ENCODE results near the gene SMNDC1.

Gene SMNDC1

GRCh38 chr10:110304780-110305421 is at the start of gene SMNDC1:
Gene SMNDC1 (minus strand): TSS chr10:110304920. CDS start chr10:110303587, 1,333 bp downstream.
- Mint-ChIP-seq H3K4me1 (peaks cover 50% of the 10 kb centered on the region), H3K27me3 (ENCODE audit: low read depth, poor library complexity) (no peaks in the 10 kb centered on the region), H3K9me3 (no peaks in the 10 kb centered on the region), H3K36me3 (ENCODE audit: low read depth) (peaks cover 31% of the 10 kb centered on the region), H3K27ac (peak within 1 kb of the TSS; percentile 99), H3K4me3 (peak within 1 kb of the TSS; percentile 99)
- no peak for TF ChIP-seq CTCF (IDR thresholded peaks at IDR 0.05)
- peak; percentile 98 for DNase-seq

- H3K4me1 Mint-ChIP-seq = peaks cover 59% of the 10 kb centered on the region
- H3K27me3 Mint-ChIP-seq (ENCODE audit: low read depth, poor library complexity) = peaks cover 23% of the 10 kb centered on the region
- DNase-seq = peak; percentile 79
- no peaks in the 10 kb centered on the region for H3K36me3 Mint-ChIP-seq (ENCODE audit: low read depth)
- H3K27ac Mint-ChIP-seq = no peak overlapping the region
- H3K4me3 Mint-ChIP-seq = no peak overlapping the region
- no peaks in the 10 kb centered on the region for H3K9me3 Mint-ChIP-seq
- TF ChIP-seq CTCF (IDR thresholded peaks at IDR 0.05) = peak; percentile 83
These were observed 49.6 kb upstream of the SMNDC1 start for GRCh38 chr10:110354322-110354766.

GRCh38 chr10:110353244-110354119 is 48.8 kb upstream of the SMNDC1 start:
- H3K4me1 Mint-ChIP-seq = peaks cover 50% of the 10 kb centered on the region
- H3K27ac Mint-ChIP-seq = no peak overlapping the region
- no peak overlapping the region for H3K4me3 Mint-ChIP-seq
- no peak for DNase-seq
- H3K27me3 Mint-ChIP-seq (ENCODE audit: low read depth, poor library complexity) = peaks cover 23% of the 10 kb centered on the region
- H3K36me3 Mint-ChIP-seq (ENCODE audit: low read depth) = no peaks in the 10 kb centered on the region
- no peaks in the 10 kb centered on the region for H3K9me3 Mint-ChIP-seq
- no peak for TF ChIP-seq CTCF (IDR thresholded peaks at IDR 0.05)

GRCh38 chr10:110352930-110353243 is 48.2 kb upstream of the SMNDC1 start:
- H3K36me3 Mint-ChIP-seq (ENCODE audit: low read depth) = no peaks in the 10 kb centered on the region
- no peak overlapping the region for H3K4me3 Mint-ChIP-seq
- no peaks in the 10 kb centered on the region for H3K9me3 Mint-ChIP-seq
- peaks cover 44% of the 10 kb centered on the region for H3K4me1 Mint-ChIP-seq
- H3K27me3 Mint-ChIP-seq (ENCODE audit: low read depth, poor library complexity) = peaks cover 23% of the 10 kb centered on the region
- TF ChIP-seq CTCF (IDR thresholded peaks at IDR 0.05) = no peak
- no peak for DNase-seq
- no peak overlapping the region for H3K27ac Mint-ChIP-seq

- no peak for TF ChIP-seq CTCF (IDR thresholded peaks at IDR 0.05)
- no peak for DNase-seq
- no peaks in the 10 kb centered on the region for H3K36me3 Mint-ChIP-seq (ENCODE audit: low read depth)
- H3K27me3 Mint-ChIP-seq (ENCODE audit: low read depth, poor library complexity) = peaks cover 31% of the 10 kb centered on the region
- H3K4me1 Mint-ChIP-seq = peaks cover 23% of the 10 kb centered on the region
- no peaks in the 10 kb centered on the region for H3K9me3 Mint-ChIP-seq
- H3K27ac Mint-ChIP-seq = no peak overlapping the region
- H3K4me3 Mint-ChIP-seq = no peak overlapping the region
These were observed 46.1 kb upstream of the SMNDC1 start for GRCh38 chr10:110350812-110351211.
